ENCODE data around the gene EXT2. TPM values are rescaled to one million over a fixed set of nuclear protein-coding genes. Genes with fewer than 3 reads are reported as not detected.

Gene EXT2
- total and polyA plus RNA-seq, 8 donors = 14.4 to 36.3 (median 24.9) TPM

GRCh38 chr11:44188643-44189042 is 93.2 kb downstream of the EXT2 start:
- TF ChIP-seq CTCF (IDR thresholded peaks at IDR 0.05) = no peak
- FAIRE-seq = no peak
- Histone ChIP-seq H3K27me3 (no peaks in the 10 kb centered on the region), H3K4me1 (no peaks in the 10 kb centered on the region), H3K27ac (no peak overlapping the region), H3K4me3 (no peak overlapping the region), H3K9me3 (no peaks in the 10 kb centered on the region), H3K36me3 (no peaks in the 10 kb centered on the region)
- DNase-seq = no peak
- ATAC-seq = no peak
- intact Hi-C loops (cut with DNase I) = no loop called here
- WGBS, 2 donors = 96 to 97% methylated on average over 3 of the region's 3 CpGs

GRCh38 chr11:44189986-44190882 is 94.8 kb downstream of the EXT2 start:
- no peaks in the 10 kb centered on the region for H3K4me1 ChIP-seq
- H3K9me3 ChIP-seq = no peaks in the 10 kb centered on the region
- FAIRE-seq (no peak), DNase-seq (no peak), ATAC-seq (no peak)
- H3K36me3 ChIP-seq = no peaks in the 10 kb centered on the region
- H3K27me3 ChIP-seq = no peaks in the 10 kb centered on the region
- no peak overlapping the region for H3K4me3 ChIP-seq
- no peak overlapping the region for H3K27ac ChIP-seq
- WGBS, 2 donors = 93 to 94% methylated on average over 5 of the region's 5 CpGs
- intact Hi-C loops (cut with DNase I) = no loop called here
- TF ChIP-seq CTCF (IDR thresholded peaks at IDR 0.05) = no peak

- TF ChIP-seq CTCF (IDR thresholded peaks at IDR 0.05) = no peak
- Histone ChIP-seq H3K4me3 (no peak overlapping the region), H3K36me3 (no peaks in the 10 kb centered on the region), H3K27ac (no peak overlapping the region), H3K27me3 (no peaks in the 10 kb centered on the region), H3K9me3 (no peaks in the 10 kb centered on the region), H3K4me1 (no peaks in the 10 kb centered on the region)
- no peak for ATAC-seq
- 95% methylated on average over 2 of the region's 2 CpGs for WGBS, 2 donors
- DNase-seq = no peak
- FAIRE-seq = no peak
- intact Hi-C loops (cut with DNase I) = no loop called here
Measured at GRCh38 chr11:44190883-44191230, 95.4 kb downstream of the EXT2 start.

- Histone ChIP-seq H3K36me3 (no peaks in the 10 kb centered on the region), H3K4me1 (no peaks in the 10 kb centered on the region), H3K4me3 (no peak overlapping the region), H3K9me3 (no peaks in the 10 kb centered on the region), H3K27me3 (no peaks in the 10 kb centered on the region), H3K27ac (no peak overlapping the region)
- no peak for FAIRE-seq
- no peak for TF ChIP-seq CTCF (IDR thresholded peaks at IDR 0.05)
- intact Hi-C loops (cut with DNase I) = no loop called here
- no peak for DNase-seq
- 90 to 92% methylated on average over 4 of the region's 4 CpGs for WGBS, 2 donors
- ATAC-seq = no peak
Measured at GRCh38 chr11:44191322-44192016, 96.0 kb downstream of the EXT2 start.

GRCh38 chr11:44192017-44192385 is 96.5 kb downstream of the EXT2 start:
- H3K27ac ChIP-seq = no peak overlapping the region
- H3K27me3 ChIP-seq = no peaks in the 10 kb centered on the region
- FAIRE-seq = no peak
- no peak for ATAC-seq
- intact Hi-C loops (cut with DNase I) = no loop called here
- DNase-seq = no peak
- 96 to 98% methylated on average over 2 of the region's 2 CpGs for WGBS, 2 donors
- H3K4me1 ChIP-seq = no peaks in the 10 kb centered on the region
- no peaks in the 10 kb centered on the region for H3K36me3 ChIP-seq
- TF ChIP-seq CTCF (IDR thresholded peaks at IDR 0.05) = no peak
- H3K9me3 ChIP-seq = no peaks in the 10 kb centered on the region
- H3K4me3 ChIP-seq = no peak overlapping the region

Measured in pancreas (tissue), 10 donors.